NT2/D1 (cell line): ENCODE measurements around the gene TAGAP.

Source experiments
- SUZ12 ChIP-seq: IDR thresholded peaks from 2 replicates; pipeline ENCODE4 v1.6.1; 2011; ENCODE audit not compliant: insufficient read length, insufficient read depth; ENCODE audit errors: extremely low read depth
- YY1 ChIP-seq: IDR thresholded peaks from 2 replicates; pipeline ENCODE4 v1.6.1; 2011; ENCODE audit not compliant: insufficient read length, insufficient read depth
- ZNF274 ChIP-seq: IDR thresholded peaks from 2 replicates; pipeline ENCODE4 v1.6.1; 2011; ENCODE audit warnings: mild to moderate bottlenecking, low read depth, low read length

DNA sequence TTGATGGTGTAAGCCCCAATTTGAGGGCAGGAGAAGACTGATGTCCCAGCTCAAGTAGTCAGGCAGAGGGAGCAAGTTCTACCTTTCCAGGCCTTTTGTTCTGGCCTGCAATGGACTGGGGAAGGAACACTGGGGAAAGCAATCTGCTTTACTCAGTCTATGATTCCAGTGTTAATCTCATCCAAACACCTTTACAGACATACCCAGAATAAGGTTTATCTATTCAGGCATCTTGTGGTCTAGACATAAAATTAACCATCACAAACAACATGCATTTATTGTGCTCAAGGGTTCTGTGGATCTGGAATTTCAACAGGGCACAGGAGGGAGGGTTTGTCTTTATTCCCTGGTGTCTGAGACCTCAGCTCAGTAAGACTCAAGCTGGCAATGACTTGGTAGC is 30.4 kb downstream of the TAGAP start:
- TF ChIP-seq YY1 (no peak), SUZ12 (no peak), ZNF274 (no peak)
